GM18511 (cell line): Measurements from ENCODE around the gene CNTN2.

Source experiments
- ATAC-seq: cut with Tn5 transposase; IDR thresholded peaks from one replicate; pipeline ENCODE4 v1.9.1; 2021; ENCODE audit warnings: mild to moderate bottlenecking, moderate library complexity; ENCODE audit not compliant: unreplicated experiment

CNTN2 gene

DNA sequence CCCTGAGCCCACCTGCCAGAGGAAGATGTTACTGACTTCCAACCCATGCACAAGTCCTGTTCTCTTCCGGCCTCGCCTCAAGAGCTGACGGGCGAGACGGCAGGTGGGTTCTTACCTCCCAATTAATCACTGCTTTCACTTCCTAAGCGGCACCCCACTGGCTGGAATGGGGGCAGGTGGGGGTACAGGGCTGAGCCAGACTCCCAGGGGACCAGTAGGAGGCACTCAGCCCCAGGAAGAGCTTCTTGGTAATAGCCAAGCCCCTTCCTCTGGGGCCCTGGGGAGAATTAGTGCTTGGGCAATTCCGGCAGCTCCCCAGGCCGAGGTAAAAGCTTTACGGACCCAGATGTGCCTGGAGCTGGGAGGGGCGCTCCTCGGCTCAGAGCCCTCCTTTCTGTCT, 9.7 kb downstream of the CNTN2 start:
- no peak for ATAC-seq

DNA sequence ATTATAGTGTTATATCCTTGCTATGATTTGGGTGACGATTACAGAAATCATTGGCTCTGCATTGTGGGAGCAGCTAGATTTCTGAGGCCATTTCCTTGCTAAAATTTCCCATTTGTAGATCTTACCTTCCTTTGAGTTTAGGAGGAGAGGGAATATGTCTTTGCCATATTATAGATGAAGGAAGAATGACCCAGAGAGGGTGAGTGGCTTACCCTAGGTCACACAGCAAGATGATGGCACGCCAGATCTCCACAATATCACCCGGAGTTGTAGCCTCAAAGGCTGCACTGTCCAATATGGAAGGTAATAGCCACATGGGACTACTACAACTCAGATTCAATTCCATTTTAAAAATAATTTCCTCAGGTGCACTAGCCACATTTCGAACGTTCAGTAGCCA, 10.3 kb downstream of the CNTN2 start:
- ATAC-seq, result no peak

DNA sequence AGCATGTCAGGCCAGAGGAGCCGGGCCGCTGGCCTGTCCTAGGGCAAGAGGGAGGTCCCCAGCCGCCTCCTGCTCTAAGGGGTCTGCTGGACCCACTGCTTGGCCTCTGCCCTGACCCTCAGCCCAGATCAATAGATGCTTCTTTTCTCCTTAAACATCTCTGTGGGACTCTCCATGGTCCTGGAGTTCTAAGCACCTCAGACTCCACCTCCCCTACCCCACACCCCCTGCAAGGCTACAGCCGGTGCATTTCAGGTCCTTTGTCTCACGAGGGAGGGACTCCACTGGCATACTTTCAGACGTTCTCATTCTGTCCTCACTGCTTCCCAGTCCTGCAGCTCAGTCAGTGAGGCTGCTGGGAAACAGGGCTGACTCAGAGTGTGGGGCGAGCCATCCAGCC, 11.0 kb downstream of the CNTN2 start:
- ATAC-seq, result no peak

DNA sequence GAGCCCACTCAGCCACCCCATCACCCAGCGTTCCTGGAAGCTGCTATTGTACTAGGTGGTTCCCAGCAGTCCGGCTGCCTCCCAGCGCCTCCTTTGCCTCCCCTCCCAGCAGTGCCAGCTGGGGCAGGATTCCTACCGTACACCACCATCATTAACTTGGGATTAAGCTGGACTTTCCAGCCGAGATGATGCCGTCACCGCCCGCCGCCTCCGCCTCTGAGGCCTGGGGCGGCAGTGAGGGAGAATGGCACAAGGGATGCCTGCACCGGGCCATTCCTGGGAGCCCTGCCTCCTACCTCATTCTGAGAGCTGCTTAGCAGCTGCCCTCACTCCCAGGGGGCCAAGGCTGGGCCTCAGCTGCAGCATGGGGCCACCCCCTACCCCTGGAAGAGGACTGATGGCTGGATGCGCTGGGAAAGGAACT, 13.2 kb downstream of the CNTN2 start:
- ATAC-seq, result no peak

DNA sequence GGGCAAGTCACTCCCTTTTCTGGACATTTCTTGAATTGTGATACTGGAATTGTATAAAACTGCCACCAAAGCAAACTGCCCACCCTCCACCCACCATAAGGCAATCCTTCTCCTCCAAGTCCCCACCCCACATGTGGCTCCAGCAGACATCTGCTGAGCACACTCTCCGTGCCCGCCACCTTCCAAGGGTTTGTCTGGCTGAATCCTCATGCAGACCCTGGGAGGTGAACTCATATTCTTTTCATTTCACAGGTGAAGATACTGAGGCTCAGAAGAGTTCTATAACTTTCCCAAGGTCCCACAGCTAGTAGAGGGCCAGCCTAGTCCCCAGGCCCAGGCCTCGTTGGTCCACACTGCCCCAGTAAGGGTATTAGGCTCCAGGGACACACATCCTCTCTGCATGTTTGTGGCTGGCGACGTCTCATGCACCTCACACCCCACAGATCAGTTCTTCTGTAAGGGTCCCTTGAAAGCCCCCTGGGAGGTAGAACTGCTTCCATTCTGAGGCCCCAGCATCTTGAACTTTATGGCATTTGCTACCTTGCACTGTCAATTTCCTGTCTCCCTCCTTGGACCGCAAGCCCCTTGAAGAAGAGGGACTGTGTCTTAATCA, 14.1 kb downstream of the CNTN2 start:
- ATAC-seq, result no peak

DNA sequence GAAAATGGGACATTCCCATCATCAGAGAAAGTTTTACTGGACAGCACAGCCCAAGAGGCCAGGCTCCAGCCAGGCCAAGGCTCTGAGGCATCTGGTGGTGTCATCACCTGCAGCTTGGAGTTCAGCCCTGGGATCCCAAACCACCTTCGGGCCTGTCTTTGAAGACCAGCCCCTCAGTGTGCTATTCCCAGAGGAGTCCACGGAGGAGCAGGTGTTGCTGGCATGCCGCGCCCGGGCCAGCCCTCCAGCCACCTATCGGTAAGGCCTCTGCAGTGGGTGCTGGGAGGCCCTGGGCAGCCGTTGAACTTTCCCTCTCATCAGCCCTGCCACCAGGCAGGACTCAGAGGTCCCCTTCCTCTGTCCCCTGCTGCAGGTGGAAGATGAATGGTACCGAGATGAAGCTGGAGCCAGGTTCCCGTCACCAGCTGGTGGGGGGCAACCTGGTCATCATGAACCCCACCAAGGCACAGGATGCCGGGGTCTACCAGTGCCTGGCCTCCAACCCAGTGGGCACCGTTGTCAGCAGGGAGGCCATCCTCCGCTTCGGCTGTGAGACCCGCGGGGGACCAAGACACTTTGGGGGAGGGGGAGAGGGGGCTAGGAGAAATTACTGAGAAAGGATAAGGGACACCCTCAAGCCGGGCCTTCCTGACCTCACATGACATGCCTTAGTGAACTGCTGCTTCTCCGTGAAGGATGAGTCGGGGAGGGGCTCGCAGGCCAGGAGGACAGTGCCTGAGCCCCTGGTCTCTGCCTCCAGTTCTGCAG, 15.0 kb downstream of the CNTN2 start:
- ATAC-seq, result no peak

DNA sequence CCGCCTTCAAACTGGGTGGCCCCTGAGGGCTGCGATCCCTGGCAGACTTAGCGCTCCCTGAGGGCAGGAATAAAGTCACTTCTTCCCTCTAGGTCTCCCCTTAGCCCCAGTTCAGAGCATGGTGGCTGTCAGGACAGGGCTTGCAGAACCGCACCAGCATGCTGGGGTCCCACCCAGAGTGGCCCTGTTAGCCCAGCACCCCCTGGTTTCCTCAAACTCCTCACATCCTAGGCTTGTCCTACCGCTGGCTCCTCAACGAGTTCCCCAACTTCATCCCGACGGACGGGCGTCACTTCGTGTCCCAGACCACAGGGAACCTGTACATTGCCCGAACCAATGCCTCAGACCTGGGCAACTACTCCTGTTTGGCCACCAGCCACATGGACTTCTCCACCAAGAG, 15.8 kb downstream of the CNTN2 start:
- ATAC-seq, result no peak

DNA sequence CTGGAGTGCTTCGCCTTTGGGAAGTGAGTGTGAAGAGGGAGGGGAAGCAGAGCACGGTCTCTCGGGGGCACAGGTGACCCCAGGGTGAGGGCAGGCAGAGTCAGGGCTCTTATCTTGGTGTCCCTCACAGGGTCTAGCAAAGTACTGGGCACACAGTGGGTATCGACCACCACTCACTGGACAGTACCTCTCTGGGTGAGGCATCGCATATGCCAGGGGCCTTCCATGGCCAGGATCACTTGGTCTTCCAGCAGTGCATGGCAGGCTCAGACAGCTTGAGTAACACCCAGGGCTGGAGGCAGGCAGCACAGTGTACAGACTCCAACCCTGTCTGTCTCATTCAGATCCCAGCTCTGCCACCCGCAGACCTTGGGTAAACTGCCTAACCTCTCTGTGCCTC, 16.6 kb downstream of the CNTN2 start:
- ATAC-seq, result no peak

DNA sequence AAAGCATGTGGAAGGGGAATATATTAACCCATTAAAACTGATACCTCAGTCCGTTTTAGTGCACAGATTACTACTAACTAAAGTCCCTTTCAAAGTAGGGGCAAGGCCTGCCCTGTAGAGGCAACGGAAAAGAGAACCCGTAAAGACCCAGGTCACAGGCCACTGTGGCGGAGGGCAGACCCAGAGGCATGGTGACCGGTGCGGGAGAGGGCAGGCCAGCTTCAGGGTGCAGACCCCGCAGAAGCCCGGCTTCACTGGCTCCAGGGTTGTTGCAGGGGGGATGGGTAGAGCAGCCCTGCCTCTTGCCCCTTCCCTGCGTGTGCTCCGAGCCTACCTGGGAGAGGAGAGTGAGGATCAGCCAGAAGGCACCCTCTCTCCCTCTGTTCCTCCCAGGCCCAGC, 17.7 kb downstream of the CNTN2 start:
- ATAC-seq, result no peak

DNA sequence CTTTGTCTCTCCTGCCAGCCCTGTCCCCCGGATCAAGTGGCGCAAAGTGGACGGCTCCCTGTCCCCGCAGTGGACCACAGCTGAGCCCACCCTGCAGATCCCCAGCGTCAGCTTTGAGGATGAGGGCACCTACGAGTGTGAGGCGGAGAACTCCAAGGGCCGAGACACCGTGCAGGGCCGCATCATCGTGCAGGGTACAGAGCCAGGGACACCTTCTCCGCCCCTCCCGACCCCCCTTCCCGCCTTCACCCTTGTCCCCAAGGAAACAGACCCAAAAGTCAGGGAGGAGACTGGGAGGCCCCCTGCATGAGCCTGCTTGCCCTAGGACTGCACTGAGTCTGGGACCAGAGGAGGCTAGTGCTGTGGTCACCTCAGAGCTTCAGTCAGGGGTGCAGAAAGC, 18.2 kb downstream of the CNTN2 start:
- ATAC-seq, result no peak

DNA sequence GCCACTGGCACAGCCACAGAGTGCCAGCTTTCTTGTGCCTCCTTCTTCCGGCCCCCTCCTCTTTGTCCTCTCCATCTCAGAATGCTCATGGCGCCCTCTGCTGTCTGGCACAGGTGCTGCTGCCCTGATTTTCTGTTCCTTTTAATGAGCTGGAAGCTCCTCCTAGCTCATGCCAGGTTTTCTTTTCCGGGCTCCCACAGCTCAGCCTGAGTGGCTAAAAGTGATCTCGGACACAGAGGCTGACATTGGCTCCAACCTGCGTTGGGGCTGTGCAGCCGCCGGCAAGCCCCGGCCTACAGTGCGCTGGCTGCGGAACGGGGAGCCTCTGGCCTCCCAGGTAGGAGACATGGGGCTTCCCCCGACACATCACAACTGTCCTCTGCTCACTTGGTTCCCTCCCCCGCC, 18.7 kb downstream of the CNTN2 start:
- no peak for ATAC-seq

DNA sequence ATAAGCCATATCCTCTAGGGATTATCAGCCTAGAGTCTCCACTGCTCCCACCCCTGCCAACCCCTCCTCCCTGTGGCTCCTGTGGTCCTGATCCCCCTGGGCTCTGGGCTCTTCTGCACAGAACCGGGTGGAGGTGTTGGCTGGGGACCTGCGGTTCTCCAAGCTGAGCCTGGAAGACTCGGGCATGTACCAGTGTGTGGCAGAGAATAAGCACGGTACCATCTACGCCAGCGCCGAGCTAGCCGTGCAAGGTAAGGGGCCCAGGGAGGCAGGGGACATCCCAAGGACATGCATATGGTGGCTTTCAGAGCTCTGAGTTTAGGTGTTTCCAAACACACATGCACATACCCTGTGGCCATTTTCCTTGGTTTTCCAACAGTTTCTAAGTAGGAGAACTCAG, 19.3 kb downstream of the CNTN2 start:
- no peak for ATAC-seq

DNA sequence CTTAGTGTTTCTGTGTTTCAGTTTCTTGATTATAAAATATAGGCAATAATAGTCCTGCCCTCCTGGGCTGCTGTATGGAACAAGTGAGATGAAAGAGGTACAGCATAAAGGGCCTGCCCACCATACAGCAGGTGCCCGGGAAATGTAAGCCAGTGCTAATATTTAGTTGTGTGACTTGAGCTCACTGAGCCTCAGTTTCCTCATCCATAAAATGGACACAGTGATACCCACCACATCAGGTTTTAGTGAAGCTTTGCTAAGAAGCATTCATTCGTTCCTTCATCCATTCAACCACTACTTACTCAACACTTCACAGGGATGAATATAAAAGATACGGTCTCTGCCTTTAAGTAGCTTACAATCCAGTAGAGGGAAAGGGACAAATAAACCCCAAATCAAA, 19.9 kb downstream of the CNTN2 start:
- no peak for ATAC-seq

DNA sequence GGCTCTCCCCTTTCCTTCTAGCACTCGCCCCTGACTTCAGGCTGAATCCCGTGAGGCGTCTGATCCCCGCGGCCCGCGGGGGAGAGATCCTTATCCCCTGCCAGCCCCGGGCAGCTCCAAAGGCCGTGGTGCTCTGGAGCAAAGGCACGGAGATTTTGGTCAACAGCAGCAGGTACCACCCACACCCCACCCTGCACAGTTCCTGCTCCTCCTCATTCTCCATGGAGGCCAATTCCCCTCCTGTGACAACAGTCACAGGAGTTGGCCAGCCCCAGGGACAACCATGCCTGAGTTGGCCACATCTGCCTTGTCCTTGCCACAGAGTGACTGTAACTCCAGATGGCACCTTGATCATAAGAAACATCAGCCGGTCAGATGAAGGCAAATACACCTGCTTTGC, 21.3 kb downstream of the CNTN2 start:
- no peak for ATAC-seq

DNA sequence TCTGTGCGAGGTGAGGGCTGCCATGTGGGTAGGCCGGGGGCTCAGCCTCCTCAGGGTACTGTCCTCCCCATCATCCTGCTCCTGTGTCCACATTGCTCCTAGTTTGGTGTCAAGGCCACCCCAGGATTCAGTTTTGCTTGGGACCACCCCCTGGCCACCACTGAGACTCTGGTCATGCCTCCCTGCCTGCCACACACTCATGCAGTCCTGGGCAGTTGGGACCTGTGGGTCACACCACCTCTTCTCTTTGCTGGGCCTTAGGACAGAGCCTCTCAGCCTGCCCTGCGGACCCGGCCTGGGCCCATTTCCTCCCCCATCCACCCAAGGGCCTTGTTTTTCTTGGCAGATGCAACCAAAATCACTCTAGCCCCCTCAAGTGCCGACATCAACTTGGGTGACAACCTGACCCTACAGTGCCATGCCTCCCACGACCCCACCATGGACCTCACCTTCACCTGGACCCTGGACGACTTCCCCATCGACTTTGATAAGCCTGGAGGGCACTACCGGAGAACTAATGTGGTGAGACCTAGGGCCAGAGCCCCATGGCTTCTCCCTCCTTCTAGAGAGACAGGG, 21.8 kb downstream of the CNTN2 start:
- no peak for ATAC-seq

DNA sequence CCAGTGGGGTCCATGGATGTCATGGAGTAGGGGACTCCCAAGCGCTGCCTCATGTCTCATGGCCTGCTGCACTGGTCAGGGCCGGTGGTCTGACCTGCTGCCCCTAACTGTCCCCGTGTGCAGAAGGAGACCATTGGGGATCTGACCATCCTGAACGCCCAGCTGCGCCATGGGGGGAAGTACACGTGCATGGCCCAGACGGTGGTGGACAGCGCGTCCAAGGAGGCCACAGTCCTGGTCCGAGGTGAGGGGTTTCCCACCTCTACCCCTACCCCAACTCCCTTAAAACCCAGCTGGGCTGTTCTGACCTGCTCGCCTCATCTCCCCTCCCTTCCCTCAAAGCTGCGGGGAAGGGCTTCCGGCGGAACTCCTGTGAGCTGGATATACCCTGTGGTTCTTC, 22.7 kb downstream of the CNTN2 start:
- ATAC-seq, result no peak

DNA sequence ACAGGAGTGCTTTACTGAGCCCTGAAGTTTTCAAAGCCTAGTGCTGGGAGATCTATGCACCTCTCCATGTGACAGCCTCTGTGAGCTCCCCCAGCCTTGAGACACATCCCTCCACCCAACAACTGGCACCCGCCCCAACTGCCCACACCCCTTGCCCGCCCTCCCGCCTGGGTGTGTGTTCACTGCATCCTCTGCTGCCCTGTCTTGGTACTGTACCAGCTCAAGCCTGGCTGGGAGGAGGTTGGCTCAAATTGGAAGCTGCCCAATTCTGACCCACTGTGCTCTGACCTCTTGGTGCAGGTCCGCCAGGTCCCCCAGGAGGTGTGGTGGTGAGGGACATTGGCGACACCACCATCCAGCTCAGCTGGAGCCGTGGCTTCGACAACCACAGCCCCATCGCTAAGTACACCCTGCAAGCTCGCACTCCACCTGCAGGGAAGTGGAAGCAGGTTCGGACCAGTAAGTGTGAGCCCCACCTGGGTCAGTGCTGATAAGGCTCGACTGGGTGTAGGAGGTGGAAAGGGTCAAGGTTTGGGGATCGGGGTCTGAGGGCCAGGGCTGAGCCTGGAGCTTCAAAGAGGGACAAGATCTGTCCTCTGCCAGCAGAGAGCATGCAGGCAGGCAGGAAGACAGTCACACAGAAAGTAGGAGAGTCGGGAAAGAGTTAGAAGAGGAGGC, 23.3 kb downstream of the CNTN2 start:
- ATAC-seq, result no peak

DNA sequence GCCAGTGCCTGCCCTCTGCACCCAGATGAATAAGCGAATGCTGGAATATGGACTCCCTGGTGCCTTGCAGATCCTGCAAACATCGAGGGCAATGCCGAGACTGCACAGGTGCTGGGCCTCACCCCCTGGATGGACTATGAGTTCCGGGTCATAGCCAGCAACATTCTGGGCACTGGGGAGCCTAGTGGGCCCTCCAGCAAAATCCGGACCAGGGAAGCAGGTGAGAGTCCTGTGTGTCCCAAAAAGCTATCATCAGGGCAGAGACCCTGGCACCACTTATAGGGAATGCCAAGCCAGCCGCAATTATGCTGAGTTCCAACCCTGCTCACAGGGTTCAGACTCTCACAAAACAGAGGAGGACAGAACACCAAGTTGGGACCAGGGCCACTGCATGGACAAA, 24.0 kb downstream of the CNTN2 start:
- no peak for ATAC-seq

DNA sequence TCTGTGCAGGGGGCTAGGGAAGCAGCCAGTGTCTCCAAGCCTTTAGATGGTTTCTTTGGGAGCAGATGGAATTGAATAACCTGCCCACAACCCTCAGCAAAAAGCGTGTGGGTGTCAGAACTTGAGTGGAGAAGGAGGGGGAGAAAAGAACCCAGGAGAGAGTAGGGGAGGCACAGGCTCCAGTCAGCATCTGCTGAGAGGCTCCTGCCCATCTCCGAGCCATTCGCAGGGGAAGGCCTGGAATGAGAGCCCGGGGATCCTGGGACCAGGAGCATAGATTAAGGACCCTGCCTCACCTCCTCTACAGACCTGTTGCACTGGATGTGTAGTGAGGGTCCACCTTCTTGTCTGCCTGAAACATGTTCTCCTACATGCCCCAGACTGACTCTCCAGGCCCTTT, 25.0 kb downstream of the CNTN2 start:
- no peak for ATAC-seq

DNA sequence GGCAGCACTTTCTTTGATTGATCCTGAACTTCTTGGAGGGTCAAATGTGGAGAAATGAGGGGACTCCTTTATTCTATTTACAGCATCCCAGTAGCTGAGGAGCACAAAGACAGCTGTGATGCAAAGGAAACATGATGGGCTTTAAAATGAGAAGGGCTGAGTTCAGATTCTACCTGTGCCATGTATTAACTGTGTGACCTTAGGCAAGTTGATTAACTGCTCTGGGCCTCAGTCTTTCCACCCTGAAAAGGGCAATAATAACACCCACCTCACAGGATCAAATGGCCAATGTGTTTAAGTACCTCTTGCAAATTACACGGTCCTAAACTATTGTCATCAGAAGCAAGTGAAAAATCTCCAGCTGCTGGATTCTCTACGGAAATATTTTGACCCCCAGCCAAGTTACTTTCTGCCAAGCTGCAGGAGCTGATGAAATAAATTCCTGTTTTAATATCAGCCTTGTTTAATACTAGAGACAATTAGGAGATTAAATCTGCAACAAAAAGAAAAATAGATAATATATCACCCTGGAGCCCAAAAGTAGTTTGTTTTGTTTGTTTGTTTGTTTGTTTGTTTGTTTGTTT, 25.5 kb downstream of the CNTN2 start:
- no peak for ATAC-seq

DNA sequence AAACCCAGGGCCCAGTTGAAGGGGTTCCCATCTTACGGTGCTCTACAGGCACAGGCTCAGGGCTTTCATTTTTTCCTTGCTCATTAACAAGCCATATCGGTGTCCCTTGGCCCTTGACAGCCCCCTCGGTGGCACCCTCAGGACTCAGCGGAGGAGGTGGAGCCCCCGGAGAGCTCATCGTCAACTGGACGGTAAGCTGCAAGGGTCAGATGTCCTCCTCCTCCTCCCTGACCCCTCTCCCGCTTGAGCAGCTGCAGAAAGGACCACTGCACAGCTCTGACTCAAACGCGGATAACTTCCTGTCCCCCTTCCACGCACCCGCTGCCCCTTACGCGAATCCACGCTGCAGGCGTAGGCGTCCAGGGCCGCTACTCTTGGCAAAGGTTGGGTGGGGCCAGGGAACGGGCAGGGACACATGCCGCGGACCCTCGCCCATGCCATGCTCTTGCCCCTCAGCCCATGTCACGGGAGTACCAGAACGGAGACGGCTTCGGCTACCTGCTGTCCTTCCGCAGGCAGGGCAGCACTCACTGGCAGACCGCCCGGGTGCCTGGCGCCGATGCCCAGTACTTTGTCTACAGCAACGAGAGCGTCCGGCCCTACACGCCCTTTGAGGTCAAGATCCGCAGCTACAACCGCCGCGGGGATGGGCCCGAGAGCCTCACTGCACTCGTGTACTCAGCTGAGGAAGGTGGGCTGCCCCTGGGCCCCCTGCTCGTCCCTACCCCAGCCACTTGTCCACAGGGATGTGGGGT, 26.5 kb downstream of the CNTN2 start:
- ATAC-seq, result no peak
